ENCODE results near the gene TMEM132D.

Gene TMEM132D

GRCh38 chr12:129481921-129482320, 421.9 kb downstream of the TMEM132D start:
- no peak for DNase-seq (ENCODE audit: extremely low read depth in 1 of 2, low read depth in 1 of 2)

GRCh38 chr12:129470196-129470595, 433.6 kb downstream of the TMEM132D start:
- no peak for DNase-seq (ENCODE audit: extremely low read depth in 1 of 2, low read depth in 1 of 2)

DNA sequence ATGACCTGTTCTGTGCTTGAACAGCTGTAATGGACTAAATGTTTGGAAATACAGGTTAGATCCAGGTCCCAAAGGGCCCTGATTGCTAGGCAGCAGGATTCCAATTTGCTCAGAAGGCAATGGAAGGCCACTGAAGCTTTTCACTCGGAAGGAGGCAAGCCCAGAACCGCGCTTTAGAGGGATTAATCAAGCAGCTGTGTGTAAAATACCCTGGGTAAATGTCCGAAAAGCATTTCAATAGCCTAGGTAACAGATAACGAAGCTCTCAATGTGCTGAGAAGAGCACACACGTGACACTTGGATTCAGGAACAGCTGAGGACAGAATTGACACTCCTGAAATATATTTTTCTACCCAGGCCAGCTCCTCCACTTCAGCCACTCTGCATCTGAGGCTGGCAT, 436.1 kb downstream of the TMEM132D start:
- no peak for DNase-seq (ENCODE audit: extremely low read depth in 1 of 2, low read depth in 1 of 2)

- DNase-seq (ENCODE audit: extremely low read depth in 1 of 2, low read depth in 1 of 2), result no peak
These were observed 436.5 kb downstream of the TMEM132D start for GRCh38 chr12:129467289-129467688.

DNA sequence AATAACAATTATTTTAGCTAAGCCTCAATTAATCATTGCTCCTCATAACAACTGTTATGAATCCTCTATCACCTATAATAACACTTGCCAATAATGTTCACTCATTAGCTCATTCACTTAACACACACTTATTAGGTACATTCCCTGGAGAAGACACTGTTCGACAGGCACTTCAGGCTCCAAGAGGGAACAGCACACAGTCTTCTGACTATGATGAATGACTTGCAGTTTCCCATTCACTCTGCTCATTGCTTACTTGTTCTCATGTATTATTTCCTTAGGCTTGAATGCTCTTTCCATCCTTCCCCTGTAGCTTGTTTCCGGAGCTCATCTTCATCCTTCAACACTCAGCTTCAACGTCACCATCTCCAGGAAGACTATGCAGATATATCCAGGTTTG, 437.3 kb downstream of the TMEM132D start:
- DNase-seq (ENCODE audit: extremely low read depth in 1 of 2, low read depth in 1 of 2), result no peak

GRCh38 chr12:129459886-129460285, 443.9 kb downstream of the TMEM132D start:
- no peak for DNase-seq (ENCODE audit: extremely low read depth in 1 of 2, low read depth in 1 of 2)

- no peak for DNase-seq (ENCODE audit: extremely low read depth in 1 of 2, low read depth in 1 of 2)
These were observed 457.1 kb downstream of the TMEM132D start for GRCh38 chr12:129446696-129447095.

DNA sequence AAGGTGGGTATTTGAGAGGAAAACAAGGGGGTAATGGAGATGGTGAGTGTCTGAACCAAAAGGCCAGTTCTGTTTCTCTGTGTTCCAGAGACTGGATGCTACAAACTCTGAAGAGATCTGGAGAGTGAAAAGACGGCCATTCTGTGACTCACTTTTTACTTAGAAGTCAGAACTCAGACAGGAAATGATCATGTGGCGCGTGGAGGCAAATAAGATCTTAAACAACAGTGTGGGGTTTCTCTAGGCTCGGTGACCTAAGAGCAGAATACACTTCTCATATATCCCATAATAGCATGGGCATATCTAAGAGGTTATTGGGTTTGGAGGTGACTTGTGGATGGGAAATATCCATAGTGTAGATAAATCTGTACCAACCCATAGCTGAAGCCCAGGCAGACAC, 463.5 kb downstream of the TMEM132D start:
- no peak for DNase-seq (ENCODE audit: extremely low read depth in 1 of 2, low read depth in 1 of 2)

GRCh38 chr12:129434790-129435189, 469.0 kb downstream of the TMEM132D start:
- DNase-seq (ENCODE audit: extremely low read depth in 1 of 2, low read depth in 1 of 2), result no peak

GRCh38 chr12:129428240-129428936, 475.4 kb downstream of the TMEM132D start:
- no peak for DNase-seq (ENCODE audit: extremely low read depth in 1 of 2, low read depth in 1 of 2)

DNA sequence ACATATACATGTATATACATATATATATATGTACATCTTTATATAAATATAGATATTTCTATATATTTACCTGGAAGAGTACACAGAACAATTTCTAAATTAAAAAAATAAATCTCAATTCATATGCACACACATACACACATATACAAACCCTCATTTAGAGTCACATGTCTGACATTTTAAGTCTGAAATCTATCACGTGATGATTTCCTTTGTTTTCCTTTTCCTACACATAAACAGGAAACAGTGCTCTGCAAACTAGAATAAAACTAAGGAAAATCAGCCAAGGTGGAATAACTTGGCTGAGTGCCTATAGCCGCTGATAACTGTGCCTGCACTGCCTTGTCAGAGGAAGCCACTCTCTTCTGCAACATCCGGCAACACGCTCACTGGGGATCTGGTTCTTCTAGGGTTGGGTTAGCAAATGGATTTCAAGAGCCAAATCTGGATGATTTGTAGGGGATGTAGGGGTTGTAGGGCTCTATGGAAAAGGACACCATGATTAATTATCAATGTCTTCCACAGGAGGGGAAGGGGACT, 480.7 kb downstream of the TMEM132D start:
- DNase-seq (ENCODE audit: extremely low read depth in 1 of 2, low read depth in 1 of 2), result no peak

DNA sequence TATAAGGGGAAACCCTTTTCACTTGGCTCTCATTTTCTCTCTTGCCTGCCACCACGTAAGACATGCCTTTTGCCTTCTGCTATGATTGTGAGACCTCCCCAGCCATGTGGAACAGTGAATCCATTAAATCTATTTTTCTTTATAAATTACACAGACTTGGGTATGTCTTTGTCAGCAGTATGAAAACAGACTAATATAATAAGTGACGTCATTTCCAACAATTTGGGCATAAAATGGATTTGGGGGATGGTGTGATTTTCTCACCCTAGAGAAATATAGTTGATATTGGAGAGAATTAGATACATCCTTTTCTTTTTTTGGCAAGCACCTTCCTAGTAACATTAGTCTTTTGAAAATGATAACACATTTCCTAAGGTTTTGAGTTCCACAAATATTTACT, 490.5 kb downstream of the TMEM132D start:
- no peak for DNase-seq (ENCODE audit: extremely low read depth in 1 of 2, low read depth in 1 of 2)

GRCh38 chr12:129409281-129409680, 494.5 kb downstream of the TMEM132D start:
- no peak for DNase-seq (ENCODE audit: extremely low read depth in 1 of 2, low read depth in 1 of 2)

DNA sequence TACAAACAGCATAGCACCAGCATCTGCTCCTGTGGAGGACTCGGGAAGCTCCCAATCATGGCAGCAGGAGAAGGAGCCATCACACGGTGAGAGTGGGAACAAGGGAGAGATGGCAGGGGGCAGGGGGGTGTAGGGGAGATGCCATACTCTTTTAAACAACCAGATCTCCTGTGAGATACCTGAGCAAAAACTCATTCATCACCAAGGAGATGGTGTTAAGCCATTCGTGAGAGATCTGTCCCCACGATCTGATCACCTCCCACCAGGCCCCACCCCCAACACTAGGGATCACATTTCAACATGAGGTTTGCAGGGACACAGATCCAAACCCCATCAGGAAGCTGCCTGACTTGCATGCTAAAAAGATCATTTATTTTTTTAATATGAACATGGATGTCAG, 499.3 kb downstream of the TMEM132D start:
- DNase-seq (ENCODE audit: extremely low read depth in 1 of 2, low read depth in 1 of 2), result no peak

GRCh38 chr12:129401572-129401971, 502.3 kb downstream of the TMEM132D start:
- no peak for DNase-seq (ENCODE audit: extremely low read depth in 1 of 2, low read depth in 1 of 2)

GRCh38 chr12:129394177-129394825, 509.5 kb downstream of the TMEM132D start:
- DNase-seq (ENCODE audit: extremely low read depth in 1 of 2, low read depth in 1 of 2), result no peak

- no peak for DNase-seq (ENCODE audit: extremely low read depth in 1 of 2, low read depth in 1 of 2)
These were observed 510.4 kb downstream of the TMEM132D start for GRCh38 chr12:129393357-129393937.

DNA sequence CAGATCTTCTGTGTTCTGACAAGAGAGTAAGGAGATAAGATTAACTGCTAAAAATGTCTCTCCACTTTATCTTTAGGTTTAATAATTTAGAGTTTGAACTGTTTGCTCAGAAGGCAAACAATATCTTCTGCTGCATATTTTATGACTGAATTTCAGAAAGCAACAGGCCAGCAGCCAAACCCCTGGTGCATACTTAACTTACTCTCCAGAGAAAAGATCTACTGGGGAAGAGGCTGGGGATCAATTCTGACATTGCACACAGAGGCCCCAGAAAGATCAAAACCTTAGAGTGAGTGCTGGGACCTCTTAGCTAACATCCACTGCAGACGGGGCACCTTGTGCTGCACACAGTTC, 518.2 kb downstream of the TMEM132D start:
- DNase-seq (ENCODE audit: extremely low read depth in 1 of 2, low read depth in 1 of 2), result no peak

GRCh38 chr12:129383956-129384355, 519.9 kb downstream of the TMEM132D start:
- no peak for DNase-seq (ENCODE audit: extremely low read depth in 1 of 2, low read depth in 1 of 2)

GRCh38 chr12:129381715-129382114, 522.1 kb downstream of the TMEM132D start:
- no peak for DNase-seq (ENCODE audit: extremely low read depth in 1 of 2, low read depth in 1 of 2)

DNA sequence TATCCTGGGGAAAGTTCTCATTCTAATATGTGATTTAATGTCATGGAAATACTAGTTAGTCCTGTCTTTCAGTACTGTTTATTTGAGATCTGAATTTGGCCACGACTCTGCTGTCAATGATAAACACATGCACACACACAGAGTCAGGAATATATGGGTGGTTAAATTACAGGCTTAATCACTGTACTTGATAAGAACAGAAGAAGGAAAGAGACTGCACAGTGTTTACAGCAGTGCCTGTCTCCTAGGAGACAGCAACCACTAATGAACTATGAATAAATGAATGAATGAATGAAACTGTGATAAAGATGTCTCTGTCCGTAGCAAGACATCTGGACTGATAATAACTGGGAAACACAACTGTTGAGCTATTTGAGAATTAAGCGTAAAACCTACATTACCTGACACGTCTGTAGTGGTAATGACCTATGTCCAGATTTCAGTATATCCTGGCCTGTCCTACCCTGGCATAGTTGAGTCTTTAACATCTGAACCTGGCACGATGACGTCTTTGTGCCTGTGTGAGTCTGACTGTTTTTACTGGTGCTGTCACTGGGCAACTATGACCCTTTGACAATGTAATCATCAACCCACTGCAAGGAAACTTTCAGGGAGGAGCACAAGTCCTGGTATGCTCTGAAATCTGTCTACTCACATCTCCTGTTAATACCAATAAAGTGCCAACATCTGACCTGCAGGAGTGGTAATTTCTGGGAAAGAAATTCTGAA, 524.6 kb downstream of the TMEM132D start:
- no peak for DNase-seq (ENCODE audit: extremely low read depth in 1 of 2, low read depth in 1 of 2)

All from stimulated activated CD8-positive, alpha-beta memory T cell treated with anti-CD3 and anti-CD28 coated beads, Interleukin-7, amount 100 ng/mL, for 48 hours (primary cell).